Uterus (tissue), 2 donors: ENCODE data around the gene KLF11.

ENCODE experiments used
- CTCF ChIP-seq, 4 experiments: fragments of 200-600 bp in 2 of 4; fragments of 450-650 bp in 2 of 4; sonication (generic) in 2 of 4; IDR thresholded peaks; one replicate each; pipeline ENCODE4 v1.5.1; 2016 to 2019; ENCODE audit warnings: antibody characterized with exemption in 4 of 4, mild to moderate bottlenecking in 2 of 4, moderate library complexity in 1 of 4
- POLR2A ChIP-seq, 2 donors: fragments of 450-650 bp; IDR thresholded peaks; one replicate each; pipeline ENCODE4 v1.6.1; 2016; ENCODE audit warnings: antibody characterized with exemption in 2 of 2, mild to moderate bottlenecking in 1 of 2, moderate library complexity in 1 of 2

- no peak for TF ChIP-seq CTCF (IDR thresholded peaks at IDR 0.05)
- TF ChIP-seq POLR2A (IDR thresholded peaks at IDR 0.05), result no peak
These were observed 3.6 kb downstream of the KLF11 start for GRCh38 chr2:10046931-10047330.
